Measurements from ENCODE around the gene FBXW11. TPM values are rescaled to one million over a fixed set of nuclear protein-coding genes. Genes with fewer than 3 reads are reported as not detected.

Gene FBXW11
- total RNA-seq, 1 experiment from 2014 or later, result 85.3 TPM

- Histone ChIP-seq H3K4me1 (ENCODE audit: insufficient read depth, low read length) (no peaks in the 10 kb centered on the region), H2BK15ac (ENCODE audit: low read depth, low read length) (no peak overlapping the region), H3K27ac (ENCODE audit: insufficient read length, low read depth, low read length) (no peak overlapping the region), H2BK5ac (ENCODE audit: insufficient read length, low read length) (no peak overlapping the region), H3K23me2 (ENCODE audit: insufficient read length, low read depth, low read length, poor library complexity, severe bottlenecking) (no peaks in the 10 kb centered on the region), H4K20me1 (ENCODE audit: control insufficient read depth, insufficient read depth, insufficient read length) (no peaks in the 10 kb centered on the region), H4K91ac (ENCODE audit: insufficient read length, low read depth, low read length) (no peak overlapping the region), H3K27me3 (ENCODE audit: insufficient read depth, low read length) (no peaks in the 10 kb centered on the region), H3K79me1 (ENCODE audit: insufficient read depth, low read depth, low read length, poor library complexity, severe bottlenecking) (no peaks in the 10 kb centered on the region), H2BK120ac (ENCODE audit: low read depth, low read length, poor library complexity, severe bottlenecking) (no peak overlapping the region), H3K23ac (ENCODE audit: insufficient read length, low read depth, low read length) (no peak overlapping the region), H2AFZ (ENCODE audit: low read length) (no peak overlapping the region), H2BK20ac (ENCODE audit: low read depth, low read length, poor library complexity, severe bottlenecking) (no peak overlapping the region), H3K14ac (ENCODE audit: insufficient read depth, low read length) (no peak overlapping the region), H3K56ac (ENCODE audit: insufficient read length, low read depth, low read length) (no peak overlapping the region), H3K4me2 (ENCODE audit: insufficient read depth, insufficient read length, low read length) (no peak overlapping the region), H3K79me2 (ENCODE audit: insufficient read depth, low read length) (no peaks in the 10 kb centered on the region), H3K18ac (ENCODE audit: insufficient read length, low read depth, low read length) (no peak overlapping the region), H3T11ph (ENCODE audit: low read length) (no peak overlapping the region), H4K5ac (ENCODE audit: insufficient read length, low read depth, low read length) (no peak overlapping the region), H3K9ac (ENCODE audit: extremely low read depth, insufficient read length, low read length) (no peak overlapping the region), H3K9me3 (ENCODE audit: control insufficient read depth, low read depth, low read length) (no peaks in the 10 kb centered on the region), H2AK5ac (ENCODE audit: insufficient read length, low read length) (no peak overlapping the region), H4K8ac (replicated peaks; ENCODE audit: insufficient read length, low read depth, low read length) (no peak overlapping the region), H3K4ac (ENCODE audit: low read depth, low read length) (no peak overlapping the region), H2BK12ac (ENCODE audit: insufficient read length, low read depth, low read length) (no peak overlapping the region)
- no peak for TF ChIP-seq CTCF (conservative IDR thresholded peaks at IDR 0.05)
- H3K4me1 Mint-ChIP-seq, result peaks cover 21 to 26% of the 10 kb centered on the region in 2 experiments
- peaks cover 3 to 6% (median 5%) of the 10 kb centered on the region in 3 experiments; a peak in 3 of 7 replicates for H3K36me3 Mint-ChIP-seq (ENCODE audit: insufficient read depth in 1 of 3, low read depth in 3 of 3)
- no peak overlapping the region for H3K4me3 Mint-ChIP-seq
- no peak overlapping the region; a peak in 1 of 7 replicates for H3K27ac Mint-ChIP-seq
- no CpG with 5 or more reads among the region's 1 CpG for WGBS (ENCODE audit: extremely low coverage, insufficient read length, low lambda C conversion rate)
- H3K9me3 Mint-ChIP-seq, result no peaks in the 10 kb centered on the region; a peak in 1 of 5 replicates
- H3K27me3 Mint-ChIP-seq (ENCODE audit: low read depth), result peaks cover 2% of the 10 kb centered on the region
- DNase-seq, result no peak
Measured at GRCh38 chr5:171851251-171851650, 155.2 kb downstream of the FBXW11 start.
